Retina (tissue), 1 donor: ENCODE data around the gene RASGRF2.
"Not testable (repeated sequence)": the region's sequence is repeated elsewhere in the genome, so short reads cannot be mapped to it uniquely, and the experiment has no call there.

Source experiments
- DNase-seq: peaks from one replicate; pipeline ENCODE4 v3.0.0-alpha.2; 2016

RASGRF2 gene

GRCh38 chr5:81246697-81247096 is 286.5 kb downstream of the RASGRF2 start:
- DNase-seq: no peak

- DNase-seq: peak; percentile 36
These were observed 287.3 kb downstream of the RASGRF2 start for GRCh38 chr5:81247441-81247972.

- DNase-seq: no peak
These were observed 289.1 kb downstream of the RASGRF2 start for GRCh38 chr5:81249240-81249639.

DNA sequence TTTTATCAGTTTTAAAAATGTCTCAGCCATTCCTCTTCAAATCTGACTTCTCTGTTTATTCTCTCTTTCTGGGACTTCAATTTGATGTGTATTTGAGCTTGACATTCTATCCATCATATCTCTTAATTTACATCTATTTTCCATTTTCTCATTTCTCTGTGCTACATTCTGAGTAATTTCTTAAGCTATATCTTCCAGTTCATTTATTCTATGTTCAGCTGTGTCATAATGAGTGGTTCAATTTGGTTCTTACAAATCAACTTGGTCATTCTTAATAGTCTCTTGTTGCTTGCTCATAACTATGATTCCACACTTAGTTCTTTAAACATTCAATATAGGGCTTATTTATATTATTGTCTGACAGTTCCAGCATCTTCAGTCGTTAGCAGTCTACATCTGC is 289.8 kb downstream of the RASGRF2 start:
- DNase-seq: no peak

DNA sequence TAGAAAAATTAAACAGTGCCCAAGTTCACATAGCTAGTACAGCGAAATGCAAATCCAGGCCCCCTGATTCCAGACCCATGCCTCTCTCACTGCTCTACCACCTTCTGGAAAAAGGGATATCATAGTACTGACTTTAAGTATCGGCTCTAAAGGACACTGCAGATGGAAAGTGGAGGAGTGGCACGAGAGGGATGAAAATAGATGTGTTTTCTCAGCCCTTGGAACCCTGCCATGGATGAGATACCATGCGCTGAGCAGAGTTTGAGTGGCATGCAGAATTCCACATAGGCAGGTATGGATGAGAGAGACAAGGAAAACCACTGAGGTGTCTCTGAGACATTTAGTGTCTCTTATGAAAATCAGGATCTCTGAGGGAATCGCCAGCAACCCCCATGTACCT is 291.8 kb downstream of the RASGRF2 start:
- no peak for DNase-seq

DNA sequence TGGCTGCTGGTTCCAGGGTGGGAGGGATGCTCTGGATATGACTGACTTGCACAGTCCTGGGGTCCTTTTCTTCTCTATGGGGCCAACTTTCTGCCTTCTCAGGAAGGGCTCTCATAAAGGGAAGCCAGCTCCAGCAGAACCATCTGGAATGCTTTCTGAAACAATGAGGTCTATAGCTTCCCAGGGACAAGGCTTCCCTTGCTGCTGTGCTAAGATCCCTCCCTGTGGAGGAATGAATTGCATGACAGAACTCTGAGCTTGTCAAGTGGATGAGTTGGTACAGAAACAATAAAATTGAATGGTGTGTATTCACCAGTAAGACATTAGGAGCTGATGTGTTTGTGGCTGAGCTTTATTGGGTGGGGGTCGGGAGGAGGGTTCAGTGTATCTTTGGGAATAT is 292.7 kb downstream of the RASGRF2 start:
- no peak for DNase-seq

- DNase-seq: no peak
These were observed 293.7 kb downstream of the RASGRF2 start for GRCh38 chr5:81253875-81254274.

GRCh38 chr5:81254886-81255559 is 294.9 kb downstream of the RASGRF2 start:
- no peak for DNase-seq

DNA sequence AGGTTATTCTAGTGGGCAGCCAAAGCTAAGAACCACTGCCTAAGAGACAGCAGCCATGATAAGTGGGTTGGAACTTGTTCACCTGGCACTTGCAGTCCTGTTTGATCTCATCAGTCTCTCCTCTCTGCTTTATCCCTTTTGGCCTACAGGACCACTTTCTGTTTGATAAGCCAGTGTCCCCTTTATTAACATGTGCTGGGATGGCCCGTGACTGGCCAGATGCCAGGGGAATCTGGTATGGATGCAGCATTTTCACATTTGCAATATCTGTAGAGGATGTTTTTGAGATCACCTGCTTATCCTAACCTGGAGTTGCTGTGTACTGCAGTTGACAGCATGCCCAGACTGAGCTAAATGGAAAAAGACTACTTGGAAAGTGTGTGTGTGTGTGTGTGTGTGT is 296.6 kb downstream of the RASGRF2 start:
- DNase-seq: no peak

GRCh38 chr5:81262796-81263195 is 302.6 kb downstream of the RASGRF2 start:
- not testable (repeated sequence) for DNase-seq

DNA sequence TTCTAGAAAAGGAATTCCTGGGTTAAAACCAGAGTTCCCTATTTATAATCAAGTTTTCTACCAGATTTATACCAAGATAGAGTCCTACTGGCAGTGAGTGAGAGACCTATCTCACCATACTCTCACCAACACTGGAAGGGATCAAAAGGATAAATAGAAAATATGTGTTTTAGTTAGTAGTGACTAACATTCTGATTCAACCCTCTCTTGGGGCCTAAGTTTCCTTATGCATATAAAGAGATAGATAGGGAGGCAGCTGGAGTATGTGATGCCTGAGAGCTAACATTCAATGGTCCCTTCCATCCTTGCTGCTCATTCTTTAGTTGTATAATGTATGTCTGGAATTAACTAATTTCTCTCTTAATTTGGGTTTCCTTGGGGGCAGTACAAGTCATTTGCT is 304.9 kb downstream of the RASGRF2 start:
- no peak for DNase-seq

GRCh38 chr5:81268521-81269196 is 308.5 kb downstream of the RASGRF2 start:
- no peak for DNase-seq

DNA sequence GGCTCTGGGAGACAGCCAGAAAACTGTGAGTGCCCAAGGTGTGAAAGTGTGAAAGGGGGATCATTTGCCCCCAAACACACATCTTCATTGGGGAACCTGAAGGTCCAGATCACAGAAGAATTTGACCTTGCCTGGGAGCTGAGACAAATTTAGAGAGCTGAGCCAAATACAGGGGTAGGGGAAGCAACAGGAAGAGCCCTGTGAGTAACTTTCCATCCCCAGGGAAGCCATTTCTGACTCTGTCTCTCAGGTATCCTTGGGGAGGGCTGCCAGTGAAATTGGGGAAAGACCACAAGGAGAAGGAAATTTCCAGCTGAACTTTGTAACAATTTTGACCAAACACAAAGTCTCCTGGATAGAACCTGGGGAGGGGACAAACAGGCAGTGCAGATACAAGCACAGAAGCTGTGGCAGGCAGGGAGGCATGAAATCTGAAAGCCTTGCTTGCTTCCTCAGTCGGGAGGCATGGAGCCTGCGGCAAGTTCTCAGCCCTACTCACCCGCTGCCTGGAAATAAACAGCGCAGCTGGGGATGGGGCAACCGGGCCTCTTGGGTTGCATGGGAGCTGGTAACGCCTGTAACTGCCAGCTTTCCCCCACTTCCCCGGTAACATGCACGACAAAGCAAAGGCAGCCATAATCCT is 309.7 kb downstream of the RASGRF2 start:
- no peak for DNase-seq

DNA sequence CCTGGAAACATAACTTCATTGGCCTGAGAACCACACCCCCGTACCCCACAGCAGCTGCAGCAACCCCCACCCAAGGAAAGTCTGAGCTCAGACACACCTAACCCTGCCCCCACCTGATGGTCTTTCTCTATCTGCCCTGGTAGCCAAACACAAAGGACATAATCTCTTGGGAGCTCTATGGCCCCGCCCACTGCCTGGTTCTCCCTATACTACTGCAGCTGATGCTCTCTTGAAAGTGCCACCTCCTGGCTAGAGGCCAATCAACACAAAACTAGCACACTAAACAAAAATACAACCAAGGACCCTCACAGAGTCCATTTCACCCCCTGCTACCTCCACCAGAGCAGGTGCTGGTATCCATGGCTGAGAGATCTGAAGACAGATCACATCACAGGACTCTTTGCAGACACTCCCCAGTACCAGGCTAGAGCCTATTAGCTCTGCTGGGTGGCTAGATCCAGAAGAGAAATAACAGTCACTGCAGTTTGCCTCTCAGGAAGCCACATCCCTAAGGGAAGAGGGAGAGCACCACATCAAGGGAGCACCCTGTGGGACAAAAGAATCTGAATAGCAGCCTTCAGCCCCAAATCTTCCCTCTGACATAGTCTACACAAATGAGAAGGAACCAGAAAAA is 310.3 kb downstream of the RASGRF2 start:
- DNase-seq: not testable (repeated sequence)
